GM19328 (cell line): Measurements from ENCODE around the gene WDTC1.
"Not testable (repeated sequence)": the region's sequence is repeated elsewhere in the genome, so short reads cannot be mapped to it uniquely, and the experiment has no call there.

Source experiments
- ATAC-seq: cut with Tn5 transposase; IDR thresholded peaks from one replicate; pipeline ENCODE4 v1.9.1; 2021; ENCODE audit warnings: mild to moderate bottlenecking, moderate library complexity; ENCODE audit not compliant: unreplicated experiment

Gene WDTC1

DNA sequence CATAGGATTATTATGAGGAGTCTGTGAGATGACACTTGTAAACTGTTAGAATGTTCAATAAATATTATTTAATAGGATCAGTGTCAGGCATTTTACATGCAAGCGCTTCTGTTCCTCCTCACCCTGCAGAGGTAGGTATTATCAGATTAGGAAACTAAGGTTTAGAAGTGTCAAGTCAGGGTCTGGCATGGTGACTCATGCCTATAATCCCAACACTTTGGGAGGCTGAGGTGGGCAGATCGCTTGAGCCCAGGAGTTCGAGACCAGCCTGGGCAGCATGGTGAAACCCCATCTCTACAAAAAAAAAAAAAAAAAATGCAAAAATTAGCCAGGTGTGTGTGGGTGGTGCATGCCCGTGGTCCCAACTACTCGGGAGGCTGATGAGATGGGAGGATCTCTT lies 9.2 kb downstream of the WDTC1 start:
- not testable (repeated sequence) for ATAC-seq

GRCh38 chr1:27246194-27246593 lies 11.8 kb downstream of the WDTC1 start:
- no peak for ATAC-seq

DNA sequence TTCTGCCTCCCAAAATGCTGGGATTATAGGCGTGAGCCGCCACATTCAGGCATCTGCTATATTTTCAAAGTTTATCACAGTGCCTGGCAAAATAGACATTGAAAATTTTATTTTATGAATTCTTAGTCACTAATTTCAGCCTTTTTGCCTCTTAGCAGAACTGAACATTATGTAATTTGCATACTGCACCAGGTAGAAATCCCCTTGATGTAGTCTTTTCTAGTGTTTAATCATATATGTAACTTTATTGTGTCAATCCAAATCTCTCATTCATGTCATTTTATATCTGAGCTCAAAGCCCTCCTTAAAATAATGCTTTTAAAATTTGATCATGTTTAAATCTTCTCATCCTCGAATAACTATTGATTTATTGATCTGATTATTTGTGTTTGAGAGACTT lies 19.2 kb downstream of the WDTC1 start:
- no peak for ATAC-seq

- ATAC-seq = no peak
Observed at GRCh38 chr1:27255136-27255535, 20.7 kb downstream of the WDTC1 start.

DNA sequence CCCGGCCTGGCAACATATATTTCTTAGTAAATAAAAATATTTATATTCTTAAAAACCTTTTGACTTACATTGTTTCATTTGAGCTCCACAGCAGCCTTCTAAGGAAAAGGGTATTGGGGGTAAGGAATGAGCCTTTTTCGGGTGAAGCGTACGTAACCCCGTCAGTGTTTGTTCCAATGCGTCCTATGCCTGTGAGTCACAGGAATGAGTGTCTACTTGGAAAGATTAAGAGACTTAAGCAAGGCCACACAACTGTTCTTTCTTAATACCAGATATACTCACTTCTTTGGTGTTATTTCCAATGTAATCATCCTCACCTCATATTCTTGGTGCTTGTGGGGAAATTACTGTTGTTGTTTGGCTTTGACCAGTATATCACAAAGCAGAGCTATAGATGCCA lies 22.7 kb downstream of the WDTC1 start:
- no peak for ATAC-seq

GRCh38 chr1:27258598-27258997 lies 24.2 kb downstream of the WDTC1 start:
- no peak for ATAC-seq

DNA sequence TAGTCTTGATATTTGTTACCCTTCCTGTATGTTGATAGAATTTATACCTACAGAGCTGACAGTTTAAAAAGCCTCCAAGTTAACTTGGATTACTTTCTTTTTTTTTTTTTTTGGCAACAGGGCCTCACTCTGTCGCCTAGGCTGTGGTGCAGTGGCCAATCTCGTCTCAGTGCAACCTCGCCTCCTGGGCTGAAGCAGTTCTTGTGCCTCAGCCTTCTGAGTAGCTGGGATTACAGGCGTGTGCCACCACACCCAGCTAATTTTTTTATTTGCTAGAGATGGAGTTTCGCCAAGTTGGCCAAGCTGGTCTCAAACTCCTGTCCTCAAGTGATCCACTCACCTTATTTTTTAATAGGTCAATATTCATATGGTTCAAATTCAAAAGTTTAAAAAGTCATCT lies 32.7 kb downstream of the WDTC1 start:
- no peak for ATAC-seq

GRCh38 chr1:27269276-27269675 lies 34.8 kb downstream of the WDTC1 start:
- ATAC-seq = no peak

DNA sequence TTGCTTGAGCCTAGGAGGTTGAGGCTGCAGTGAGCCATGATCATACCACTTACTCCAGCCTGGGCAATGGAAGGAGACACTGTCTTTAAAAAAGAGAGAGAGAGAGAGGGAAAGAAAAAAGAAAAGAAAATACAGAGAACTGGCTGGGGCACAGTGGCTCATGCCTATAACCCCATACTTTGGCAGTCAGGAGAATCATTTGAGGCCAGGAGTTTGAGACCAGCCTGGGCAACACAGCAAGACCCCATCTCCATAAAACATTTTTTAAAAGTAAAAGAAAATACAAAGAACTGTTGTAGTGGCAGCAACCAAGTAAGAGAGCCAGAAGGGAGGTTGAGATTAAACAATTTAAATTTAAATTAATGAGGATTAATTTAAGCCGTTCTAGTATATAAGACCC lies 39.8 kb downstream of the WDTC1 start:
- no peak for ATAC-seq

GRCh38 chr1:27275696-27276095 lies 41.3 kb downstream of the WDTC1 start:
- ATAC-seq = no peak

DNA sequence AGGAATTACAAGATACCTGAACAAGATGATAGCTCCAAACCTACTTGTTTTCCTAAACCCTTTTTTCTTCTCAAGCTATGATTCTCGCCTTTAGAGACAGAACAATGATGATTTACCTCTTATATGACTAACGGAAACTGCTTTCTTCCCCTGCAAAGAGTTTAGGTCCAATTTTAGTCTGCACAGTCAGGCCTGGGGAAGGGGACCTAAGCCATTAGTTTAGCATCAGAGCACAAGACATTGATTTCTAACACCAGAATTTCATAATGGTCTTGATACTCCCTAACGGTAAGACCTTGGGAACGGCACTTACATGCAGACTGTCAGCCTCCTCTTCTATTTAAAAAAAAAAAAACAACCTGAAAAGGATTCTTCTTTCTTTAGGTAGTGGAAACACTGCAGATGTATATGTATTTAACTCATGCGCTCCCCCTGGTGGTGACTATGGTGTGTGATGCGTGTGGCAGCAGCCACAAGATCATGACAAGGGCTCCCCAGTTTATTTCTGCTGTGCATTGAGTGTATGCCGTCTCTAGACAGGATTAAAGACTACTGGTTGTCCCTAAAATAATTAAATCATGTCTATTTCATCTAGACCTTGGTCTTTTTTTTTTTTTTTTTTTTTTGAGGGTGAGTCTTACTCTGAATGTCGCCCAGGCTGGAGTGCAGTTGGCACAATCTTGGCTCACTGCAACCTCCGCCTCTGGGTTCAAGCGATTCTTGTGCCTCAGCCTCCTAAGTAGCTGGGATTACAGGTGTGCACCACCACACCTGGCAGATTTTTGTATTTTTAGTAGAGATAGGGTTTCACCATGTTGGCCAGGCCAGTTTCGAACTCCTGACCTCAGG lies 50.2 kb downstream of the WDTC1 start:
- no peak for ATAC-seq

GRCh38 chr1:27285274-27285660 lies 50.8 kb downstream of the WDTC1 start:
- no peak for ATAC-seq

DNA sequence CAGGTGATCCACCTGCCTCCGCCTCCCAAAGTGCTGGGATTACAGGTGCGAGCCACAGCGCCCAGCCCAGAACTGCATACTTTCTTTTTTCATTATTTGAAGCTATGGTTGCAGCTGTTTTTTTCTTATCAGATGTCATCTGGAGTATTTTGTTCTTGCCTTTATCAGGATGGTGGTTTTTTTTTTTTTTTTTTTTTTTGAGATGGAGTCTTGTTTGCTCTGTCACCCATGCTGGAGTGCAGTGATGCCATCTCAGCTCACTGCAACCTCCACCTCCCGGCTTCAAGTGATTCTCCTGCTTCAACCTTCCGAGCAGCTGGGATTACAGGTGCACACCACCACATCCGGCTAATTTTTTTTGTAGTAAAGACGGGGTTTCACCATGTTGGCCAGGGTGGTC lies 51.4 kb downstream of the WDTC1 start:
- ATAC-seq = not testable (repeated sequence)

- not testable (repeated sequence) for ATAC-seq
Observed at GRCh38 chr1:27289125-27289524, 54.7 kb downstream of the WDTC1 start.

GRCh38 chr1:27290581-27290980 lies 56.1 kb downstream of the WDTC1 start:
- no peak for ATAC-seq

GRCh38 chr1:27292106-27292505 lies 57.7 kb downstream of the WDTC1 start:
- no peak for ATAC-seq

DNA sequence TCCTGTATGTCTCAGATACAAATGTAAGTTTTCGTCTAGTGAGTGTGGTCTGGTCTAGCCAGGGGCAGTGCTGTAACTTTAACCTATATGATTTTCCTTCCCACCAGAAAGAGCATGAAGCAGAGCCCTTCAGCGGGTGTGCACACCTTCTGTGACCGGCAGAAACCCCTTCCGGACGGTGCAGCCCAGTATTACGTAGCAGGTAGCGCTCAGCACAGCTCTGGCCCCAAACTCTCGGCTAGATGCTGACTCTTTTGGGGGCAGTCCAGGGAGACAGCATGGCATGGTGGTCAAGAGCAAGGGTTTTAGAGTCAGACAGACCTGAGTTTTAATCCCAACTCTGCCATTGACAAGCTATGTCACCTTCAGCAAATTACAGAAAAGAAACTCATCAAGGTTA lies 59.5 kb downstream of the WDTC1 start:
- no peak for ATAC-seq

GRCh38 chr1:27296773-27297291 lies 62.4 kb downstream of the WDTC1 start:
- ATAC-seq = no peak

DNA sequence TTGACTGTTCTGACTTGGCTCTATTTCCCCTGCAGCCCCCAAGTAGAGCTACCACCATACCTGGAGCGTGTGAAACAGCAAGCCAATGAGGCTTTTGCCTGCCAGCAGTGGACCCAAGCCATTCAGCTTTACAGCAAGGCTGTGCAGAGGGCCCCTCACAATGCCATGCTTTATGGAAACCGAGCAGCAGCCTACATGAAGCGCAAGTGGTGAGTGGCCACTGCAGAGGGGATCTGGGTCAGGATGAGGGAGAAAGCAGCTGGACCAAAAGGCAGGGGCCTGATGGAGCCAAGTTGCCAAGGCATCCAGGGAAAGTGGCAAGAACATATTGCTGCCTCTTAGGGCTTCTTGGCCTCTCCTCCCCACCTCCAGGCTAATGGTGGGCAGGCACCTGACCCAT lies 63.5 kb downstream of the WDTC1 start:
- ATAC-seq = no peak

DNA sequence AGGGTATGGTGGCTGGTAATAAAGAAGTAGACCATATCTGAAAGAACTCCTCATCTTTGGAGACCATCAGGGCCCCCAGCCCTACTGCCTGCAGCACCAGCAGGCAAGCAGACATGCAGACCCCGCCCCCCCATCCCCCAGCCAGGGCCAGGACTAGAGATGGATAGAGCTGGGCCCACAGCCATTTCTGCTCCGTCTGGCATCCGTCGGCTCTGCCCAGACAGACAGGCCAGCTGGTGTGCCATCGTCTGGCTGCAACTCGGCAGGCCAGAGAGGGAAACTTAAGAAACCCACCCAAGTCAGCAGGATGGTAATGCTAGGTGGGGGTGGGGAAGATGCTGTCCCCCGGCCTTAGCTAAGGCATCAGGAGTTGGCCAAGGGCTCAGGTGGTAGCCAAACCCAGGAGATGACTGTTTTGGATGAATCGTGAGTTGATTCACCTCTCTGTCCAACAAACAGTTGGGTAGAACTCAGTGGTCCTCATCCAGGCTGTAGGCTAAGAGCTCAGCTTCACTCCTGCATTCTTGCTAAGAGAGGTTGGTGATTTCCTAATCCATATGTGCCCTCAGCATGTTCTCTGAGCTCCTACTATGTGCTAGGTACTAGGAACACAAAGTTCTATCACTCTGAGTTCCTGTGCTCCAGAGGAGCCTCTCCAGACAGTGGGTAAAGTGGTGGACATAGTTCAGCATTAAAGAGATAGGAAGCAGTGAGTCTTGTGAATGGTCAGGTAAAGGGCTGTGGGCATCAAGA lies 64.4 kb downstream of the WDTC1 start:
- no peak for ATAC-seq

GRCh38 chr1:27299385-27300271 lies 65.2 kb downstream of the WDTC1 start:
- ATAC-seq = no peak
